GM18909 (cell line): ENCODE results near the gene AKAP12.

Experiments used
- ATAC-seq: cut with Tn5 transposase; IDR thresholded peaks from one replicate; pipeline ENCODE4 v1.9.1; 2021; ENCODE audit warnings: mild to moderate bottlenecking; ENCODE audit not compliant: unreplicated experiment, poor library complexity

AKAP12 gene

DNA sequence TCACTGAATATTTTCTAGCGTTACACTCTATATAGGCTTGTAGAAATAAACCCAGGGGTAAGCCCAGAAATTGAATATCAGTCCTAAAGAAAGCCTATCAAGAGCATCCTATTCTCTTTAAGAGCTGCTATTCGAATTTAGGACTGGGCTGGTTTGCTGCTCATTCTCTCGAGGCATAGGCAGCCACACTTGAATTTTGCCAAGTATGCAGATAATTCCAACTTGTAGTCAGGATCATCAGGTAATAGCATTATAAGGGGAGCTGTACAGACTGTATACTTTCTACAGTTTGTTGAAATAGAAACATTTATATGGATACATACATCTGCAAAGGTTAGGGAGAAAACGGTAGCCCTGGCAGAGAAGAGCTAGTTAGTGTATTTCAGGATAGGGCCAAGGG is 153.6 kb downstream of the AKAP12 start:
- ATAC-seq, result no peak

DNA sequence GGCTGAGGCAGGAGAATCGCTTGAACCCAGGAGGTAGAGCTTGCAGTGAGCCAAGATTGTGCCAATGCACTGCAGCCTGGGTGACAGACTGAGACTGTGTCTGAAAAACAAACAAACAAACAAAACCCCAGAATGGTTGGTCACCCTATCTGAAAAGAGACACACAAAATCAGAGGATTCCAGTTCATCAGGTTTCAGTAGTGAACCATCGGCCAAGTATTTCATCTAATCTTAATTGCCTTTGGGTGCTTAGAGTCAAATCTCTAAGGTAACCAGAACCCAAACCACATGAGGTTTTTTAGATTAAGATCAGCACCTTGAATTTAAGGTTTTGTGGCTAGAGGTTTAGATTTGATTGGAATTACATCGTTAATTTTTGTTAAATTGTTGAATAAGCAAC is 159.9 kb downstream of the AKAP12 start:
- ATAC-seq, result no peak

DNA sequence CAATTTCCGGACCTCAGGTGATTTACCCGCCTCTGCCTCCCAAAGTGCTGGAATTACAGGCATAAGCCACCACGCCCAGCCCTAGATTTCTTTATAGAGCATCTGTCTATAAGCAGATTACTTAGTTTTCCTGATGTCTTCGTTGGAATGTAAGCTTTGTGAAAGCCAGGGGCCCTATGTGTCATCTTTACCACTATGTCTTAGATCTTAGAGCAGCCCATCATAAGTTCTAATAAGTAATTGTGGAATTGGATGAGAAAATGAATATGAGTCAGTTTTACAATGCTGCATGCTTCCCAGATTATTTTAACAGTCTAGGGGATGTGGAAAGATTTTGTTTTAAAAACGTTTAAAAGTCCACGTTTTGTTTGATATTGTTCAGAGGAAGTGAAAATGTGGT is 160.7 kb downstream of the AKAP12 start:
- ATAC-seq, result no peak

DNA sequence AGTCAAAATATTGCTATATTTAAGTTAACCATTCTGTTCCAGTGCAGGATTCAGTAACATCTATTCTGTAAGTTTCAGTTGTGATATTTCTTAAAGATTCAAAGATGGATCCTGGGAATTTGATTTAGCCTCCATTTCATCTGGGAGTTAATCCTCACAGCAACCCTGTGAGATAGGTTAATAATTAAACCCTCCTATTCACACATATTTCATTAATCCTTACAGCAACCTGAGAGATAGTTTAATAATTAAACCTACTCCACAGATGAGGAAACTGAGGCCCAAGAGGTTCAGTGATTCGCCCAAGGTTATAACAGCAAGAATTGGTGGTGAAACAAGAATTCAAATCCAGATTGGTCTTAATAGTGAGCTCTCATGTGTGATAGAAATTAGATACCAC is 162.5 kb downstream of the AKAP12 start:
- ATAC-seq, result no peak

DNA sequence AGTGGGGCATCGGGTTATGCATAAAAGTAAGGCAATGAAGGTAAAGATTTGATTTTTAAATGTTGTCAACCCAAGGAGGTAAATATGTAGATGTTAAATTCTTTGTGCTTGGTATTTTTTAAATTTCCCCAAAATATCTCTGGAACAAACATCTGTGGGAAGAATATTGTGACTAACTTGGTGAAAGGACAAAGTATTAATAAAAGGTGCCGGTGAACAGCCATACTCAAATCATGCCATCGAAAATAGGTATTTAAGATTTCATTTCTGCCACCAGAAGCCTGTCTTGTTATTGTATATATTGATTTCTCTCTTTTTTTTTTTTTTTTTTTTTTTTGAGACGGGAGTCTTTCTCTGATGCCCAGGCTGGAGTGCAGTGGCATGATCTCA is 164.1 kb downstream of the AKAP12 start:
- ATAC-seq, result no peak
